Osteocyte (in vitro differentiated cells): ENCODE data around the gene GAS7. TPM values are rescaled to one million over a fixed set of nuclear protein-coding genes. Genes with fewer than 3 reads are reported as not detected.

Experiments
- DNase-seq: peaks from one replicate; pipeline ENCODE4 v3.0.0; 2021; ENCODE audit warnings: mixed read lengths; ENCODE audit not compliant: unreplicated experiment; ENCODE audit errors: extremely low spot score
- H3K27ac Mint-ChIP-seq: one replicate; pipeline ENCODE4 v1.8.0; 2021; ENCODE audit warnings: mild to moderate bottlenecking, mixed read lengths; ENCODE audit not compliant: unreplicated experiment
- H3K27me3 Mint-ChIP-seq: one replicate; pipeline ENCODE4 v1.8.0; 2021; ENCODE audit warnings: mixed read lengths; ENCODE audit not compliant: unreplicated experiment
- H3K36me3 Mint-ChIP-seq: one replicate; pipeline ENCODE4 v1.8.0; 2021; ENCODE audit warnings: mixed read lengths; ENCODE audit not compliant: unreplicated experiment
- H3K4me1 Mint-ChIP-seq: one replicate; pipeline ENCODE4 v1.8.0; 2021; ENCODE audit warnings: mixed read lengths; ENCODE audit not compliant: unreplicated experiment
- H3K4me3 Mint-ChIP-seq: one replicate; pipeline ENCODE4 v1.8.0; 2021; ENCODE audit warnings: mild to moderate bottlenecking, moderate library complexity, mixed read lengths; ENCODE audit not compliant: unreplicated experiment
- H3K9me3 Mint-ChIP-seq: one replicate; pipeline ENCODE4 v1.8.0; 2021; ENCODE audit warnings: mixed read lengths; ENCODE audit not compliant: unreplicated experiment
- total RNA-seq: library from RNA; stranded (reverse); gene quantifications from 2 replicates; pipeline ENCODE4 v1.2.1, GENCODE V29; 2021
- TF ChIP-seq, protein P1 (sequence below): fragments of 200-600 bp; sonication (generic); IDR thresholded peaks from 2 replicates; pipeline ENCODE4 v1.5.0; 2021; ENCODE audit warnings: antibody characterized with exemption, mild to moderate bottlenecking, moderate library complexity

GAS7 gene
- total RNA-seq, 1 donor from 2014 or later = 18.1 TPM

DNA sequence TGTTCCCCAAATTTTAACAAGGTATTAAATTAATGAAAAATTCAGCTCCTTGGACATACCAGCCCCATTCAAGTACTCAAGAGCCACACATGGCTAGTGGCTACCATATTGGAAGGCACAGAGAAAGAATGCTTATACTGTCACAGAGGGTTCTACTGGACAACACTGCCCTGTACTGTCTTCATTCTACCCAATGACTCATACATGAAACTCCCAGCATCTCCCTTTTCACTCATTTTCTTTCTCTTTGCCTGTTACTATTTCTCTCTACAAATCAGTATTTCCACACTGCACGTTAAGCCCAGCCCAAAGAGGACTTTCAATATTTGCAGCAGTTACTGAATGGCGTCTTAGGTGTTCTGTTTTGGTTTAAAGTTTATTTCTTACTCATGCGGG, 221.2 kb downstream of the GAS7 start:
- Mint-ChIP-seq H3K27ac (no peak overlapping the region), H3K9me3 (no peaks in the 10 kb centered on the region), H3K4me1 (peaks cover 17% of the 10 kb centered on the region), H3K4me3 (no peak overlapping the region), H3K27me3 (peaks cover 6% of the 10 kb centered on the region), H3K36me3 (no peaks in the 10 kb centered on the region)
- DNase-seq = no peak
- TF ChIP-seq, protein P1, sequence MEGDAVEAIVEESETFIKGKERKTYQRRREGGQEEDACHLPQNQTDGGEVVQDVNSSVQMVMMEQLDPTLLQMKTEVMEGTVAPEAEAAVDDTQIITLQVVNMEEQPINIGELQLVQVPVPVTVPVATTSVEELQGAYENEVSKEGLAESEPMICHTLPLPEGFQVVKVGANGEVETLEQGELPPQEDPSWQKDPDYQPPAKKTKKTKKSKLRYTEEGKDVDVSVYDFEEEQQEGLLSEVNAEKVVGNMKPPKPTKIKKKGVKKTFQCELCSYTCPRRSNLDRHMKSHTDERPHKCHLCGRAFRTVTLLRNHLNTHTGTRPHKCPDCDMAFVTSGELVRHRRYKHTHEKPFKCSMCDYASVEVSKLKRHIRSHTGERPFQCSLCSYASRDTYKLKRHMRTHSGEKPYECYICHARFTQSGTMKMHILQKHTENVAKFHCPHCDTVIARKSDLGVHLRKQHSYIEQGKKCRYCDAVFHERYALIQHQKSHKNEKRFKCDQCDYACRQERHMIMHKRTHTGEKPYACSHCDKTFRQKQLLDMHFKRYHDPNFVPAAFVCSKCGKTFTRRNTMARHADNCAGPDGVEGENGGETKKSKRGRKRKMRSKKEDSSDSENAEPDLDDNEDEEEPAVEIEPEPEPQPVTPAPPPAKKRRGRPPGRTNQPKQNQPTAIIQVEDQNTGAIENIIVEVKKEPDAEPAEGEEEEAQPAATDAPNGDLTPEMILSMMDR = no peak

DNA sequence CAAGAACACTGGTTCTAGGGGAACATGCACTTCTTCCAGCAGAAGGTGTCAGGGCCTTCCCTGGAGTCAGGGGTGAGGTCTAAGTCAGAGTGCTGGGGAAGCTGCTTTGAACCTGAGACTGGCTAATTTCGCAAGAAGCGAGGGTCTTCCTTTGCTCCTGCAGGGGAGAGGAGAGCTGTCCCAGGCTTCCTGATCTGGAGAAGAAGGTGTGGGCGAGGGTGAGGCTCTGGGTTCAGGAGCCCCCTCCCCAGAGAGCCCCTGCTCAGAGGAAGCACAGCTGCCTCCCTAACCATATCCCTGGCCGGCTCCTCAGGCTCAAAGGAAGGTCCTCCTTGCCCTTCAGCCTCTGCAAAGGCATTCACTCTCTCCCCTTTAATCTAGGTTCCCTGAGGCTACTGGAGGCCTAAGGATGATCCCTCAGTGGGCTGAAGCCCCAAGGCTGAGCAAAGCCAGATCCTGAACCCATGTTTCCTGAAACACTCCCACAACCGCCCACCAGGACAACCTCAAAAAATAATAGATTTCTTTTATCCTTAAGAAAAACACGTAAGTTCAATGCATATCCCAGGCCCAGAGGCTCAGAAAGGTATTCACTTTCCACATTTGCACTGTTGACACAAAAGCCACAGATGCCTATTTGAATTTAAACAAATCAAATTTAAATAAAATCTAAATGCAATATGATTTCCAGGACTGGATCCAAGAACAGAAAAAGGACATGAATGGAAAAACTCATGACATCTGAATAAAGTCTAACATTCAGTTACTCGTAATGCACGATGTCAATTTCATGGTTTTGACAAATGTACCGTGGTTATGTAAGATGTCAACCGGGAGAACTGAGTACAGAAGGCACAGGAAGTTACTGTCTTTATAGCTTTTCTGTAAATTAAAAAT, 221.9 kb downstream of the GAS7 start:
- no peak for DNase-seq
- H3K4me1 Mint-ChIP-seq = peaks cover 23% of the 10 kb centered on the region
- H3K9me3 Mint-ChIP-seq = no peaks in the 10 kb centered on the region
- no peaks in the 10 kb centered on the region for H3K36me3 Mint-ChIP-seq
- H3K4me3 Mint-ChIP-seq = no peak overlapping the region
- peaks cover 6% of the 10 kb centered on the region for H3K27me3 Mint-ChIP-seq
- TF ChIP-seq, protein P1 = no peak
- no peak overlapping the region for H3K27ac Mint-ChIP-seq

DNA sequence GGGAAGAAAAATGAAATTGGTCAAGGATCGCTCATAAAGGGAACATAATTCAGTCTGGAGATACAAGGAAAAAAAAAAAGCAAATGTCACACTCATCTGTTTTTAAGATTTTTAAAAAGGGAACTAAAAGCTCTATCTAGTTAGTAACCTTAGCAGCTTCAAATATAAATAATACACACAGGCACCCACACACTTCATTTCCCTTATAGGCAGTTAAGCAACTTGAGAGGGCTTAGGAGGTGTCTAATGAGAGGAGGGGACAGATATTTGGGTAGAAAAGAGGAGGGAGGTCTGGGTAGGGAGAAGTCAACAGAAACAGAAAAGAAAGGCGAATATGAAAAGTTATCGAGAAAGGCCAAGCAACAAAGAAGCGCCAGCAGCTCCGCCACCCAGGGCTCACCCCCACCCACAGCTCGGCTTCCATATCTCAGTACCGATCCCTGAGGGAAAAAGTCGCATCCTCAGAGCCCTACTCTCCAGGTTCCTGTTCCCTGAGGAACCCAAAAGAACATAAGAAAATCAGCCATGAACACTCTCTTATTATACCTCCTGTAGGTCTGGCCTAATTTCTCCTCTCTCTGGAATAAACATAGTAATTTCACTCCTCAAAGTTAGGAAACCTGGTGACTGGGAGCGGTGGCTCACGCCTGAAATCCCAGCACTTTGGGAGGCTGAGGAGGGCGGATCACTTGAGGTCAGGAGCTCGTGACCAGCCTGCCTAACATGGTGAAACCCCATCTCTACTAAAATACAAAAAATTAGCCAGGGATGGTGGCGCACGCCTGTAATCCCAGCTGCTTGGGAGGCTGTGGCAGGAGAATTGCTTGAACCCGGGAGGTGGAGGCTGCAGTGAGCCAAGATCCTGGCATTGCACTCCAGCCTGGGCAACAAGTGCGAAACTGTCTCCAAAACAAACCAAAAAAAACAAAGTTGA, 223.7 kb downstream of the GAS7 start:
- Mint-ChIP-seq H3K27me3 (peaks cover 6% of the 10 kb centered on the region), H3K9me3 (no peaks in the 10 kb centered on the region), H3K27ac (peak overlapping the region; percentile 33), H3K4me3 (no peak overlapping the region), H3K36me3 (no peaks in the 10 kb centered on the region), H3K4me1 (peaks cover 25% of the 10 kb centered on the region)
- TF ChIP-seq, protein P1 = no peak
- DNase-seq = no peak

DNA sequence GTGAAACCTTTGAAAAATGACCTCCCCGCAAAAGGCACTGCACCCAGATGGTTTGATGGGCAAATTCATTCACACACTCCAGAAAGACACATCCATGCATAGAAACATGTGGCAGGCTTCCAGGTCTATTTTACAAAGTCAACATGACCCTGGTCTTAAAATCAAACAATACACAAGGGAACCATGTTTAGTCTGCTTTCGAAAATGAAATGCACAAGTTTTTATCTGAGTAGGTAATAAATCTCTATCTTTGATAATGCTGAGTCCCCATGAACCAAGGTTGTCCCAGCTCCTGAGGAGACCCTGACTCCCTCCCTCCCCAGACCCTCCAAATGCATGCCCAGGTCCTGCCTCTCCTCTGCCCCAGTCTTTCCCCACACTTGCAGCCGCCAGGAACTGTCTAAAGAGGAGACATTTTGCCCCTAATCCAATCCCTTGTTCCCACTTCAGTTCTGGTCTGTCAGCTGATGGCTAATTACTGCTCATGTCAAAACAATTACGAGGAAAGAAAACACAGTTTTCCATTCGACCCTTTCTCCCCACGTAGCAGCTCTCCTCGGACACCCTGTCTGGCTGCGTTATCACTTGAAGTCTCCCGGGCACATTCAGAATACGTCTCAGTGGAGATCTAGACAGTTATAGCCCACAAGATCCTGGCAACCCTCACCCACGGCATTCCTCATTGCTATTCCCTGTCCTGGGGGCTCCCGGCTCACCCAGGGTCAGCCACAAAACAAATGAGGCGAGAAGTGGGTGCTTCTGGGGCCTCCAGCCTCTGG, 224.5 kb downstream of the GAS7 start:
- Mint-ChIP-seq H3K36me3 (no peaks in the 10 kb centered on the region), H3K4me3 (no peak overlapping the region), H3K4me1 (peaks cover 25% of the 10 kb centered on the region), H3K9me3 (no peaks in the 10 kb centered on the region), H3K27me3 (peaks cover 6% of the 10 kb centered on the region), H3K27ac (peak overlapping the region; percentile 33)
- TF ChIP-seq, protein P1 = no peak
- DNase-seq = no peak
